Measurements from ENCODE around the gene NEURL1.
"Not testable (repeated sequence)": the region's sequence is repeated elsewhere in the genome, so short reads cannot be mapped to it uniquely, and the experiment has no call there.

The NEURL1 gene

DNA sequence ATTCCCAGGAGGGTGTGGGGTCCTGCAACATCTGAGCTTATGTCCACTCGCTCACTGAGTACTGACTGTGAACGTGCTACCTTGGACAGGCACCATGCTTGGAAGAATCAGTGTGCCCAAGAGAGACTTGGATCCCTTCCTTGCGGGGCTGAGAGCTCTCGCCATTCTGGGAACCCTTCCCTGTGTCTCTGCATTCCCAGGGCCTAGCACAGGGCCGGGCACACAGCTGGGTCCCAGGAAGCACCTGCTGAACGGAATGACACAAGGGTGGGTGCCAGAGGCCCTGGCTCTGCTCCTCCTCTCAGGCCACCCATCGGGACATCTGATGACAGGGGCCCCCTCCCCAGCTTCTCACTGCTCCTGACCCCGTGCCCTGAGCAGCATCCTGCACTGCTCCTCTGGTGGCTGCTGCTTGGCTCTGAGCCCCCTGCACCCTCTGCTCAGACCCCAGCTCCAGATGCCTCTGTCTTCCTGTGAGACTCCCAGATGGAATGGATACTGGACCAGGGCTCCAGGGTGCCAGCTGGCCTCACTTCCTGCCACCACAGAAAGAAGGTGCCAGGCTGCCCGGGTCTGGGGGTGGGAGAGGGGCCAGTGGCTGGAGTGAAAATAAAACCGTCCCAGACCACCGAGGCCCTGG, 129.6 kb downstream of the NEURL1 start:
- DNase-seq (ENCODE audit: low read depth in 2 of 2): no peak

- no peak for DNase-seq (ENCODE audit: low read depth in 2 of 2)
Observed at GRCh38 chr10:103626178-103626577, 132.7 kb downstream of the NEURL1 start.

- no peak for DNase-seq (ENCODE audit: low read depth in 2 of 2)
Observed at GRCh38 chr10:103627111-103627892, 133.8 kb downstream of the NEURL1 start.

DNA sequence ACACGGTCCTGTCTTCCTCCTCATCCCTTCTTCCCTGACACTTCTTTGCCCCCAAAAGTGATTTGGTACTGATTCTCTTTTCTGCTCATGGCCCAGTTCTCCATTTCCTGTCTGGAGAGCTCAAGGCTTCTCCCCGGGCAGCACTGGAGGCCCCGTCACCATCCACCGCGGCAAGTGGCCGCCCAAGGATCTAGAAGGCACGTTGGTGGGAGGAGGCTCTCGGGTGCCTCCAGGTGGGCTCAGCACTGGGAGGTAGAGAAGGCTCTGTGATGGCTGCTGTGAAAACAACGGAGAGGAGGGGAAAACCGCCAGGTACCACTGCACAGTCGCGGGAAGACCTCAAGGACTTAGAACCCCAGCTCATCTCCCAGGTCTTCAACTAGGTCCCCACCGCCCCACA, 134.4 kb downstream of the NEURL1 start:
- DNase-seq (ENCODE audit: low read depth in 2 of 2): no peak

GRCh38 chr10:103629581-103629980, 136.1 kb downstream of the NEURL1 start:
- DNase-seq (ENCODE audit: low read depth in 2 of 2): no peak

DNA sequence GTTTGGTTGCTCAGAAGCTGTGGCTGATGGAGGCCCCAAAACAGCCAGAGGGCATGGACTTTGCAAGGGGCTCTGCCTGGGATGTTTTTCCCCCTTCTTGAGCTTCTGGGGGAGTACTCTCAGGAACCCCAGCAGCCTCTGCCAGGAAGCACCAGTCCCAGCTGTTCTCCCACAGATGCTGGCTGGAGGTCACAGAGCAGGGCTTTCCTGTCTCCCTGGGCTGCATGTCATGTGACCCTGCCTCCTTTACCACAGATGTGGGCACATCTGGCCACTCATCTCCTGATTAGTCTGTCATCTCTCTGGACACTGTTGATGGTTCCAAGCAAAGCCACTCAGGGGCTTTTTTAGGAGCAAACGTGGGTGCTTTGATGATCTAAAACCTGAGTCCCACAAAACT, 136.7 kb downstream of the NEURL1 start:
- no peak for DNase-seq (ENCODE audit: low read depth in 2 of 2)

DNA sequence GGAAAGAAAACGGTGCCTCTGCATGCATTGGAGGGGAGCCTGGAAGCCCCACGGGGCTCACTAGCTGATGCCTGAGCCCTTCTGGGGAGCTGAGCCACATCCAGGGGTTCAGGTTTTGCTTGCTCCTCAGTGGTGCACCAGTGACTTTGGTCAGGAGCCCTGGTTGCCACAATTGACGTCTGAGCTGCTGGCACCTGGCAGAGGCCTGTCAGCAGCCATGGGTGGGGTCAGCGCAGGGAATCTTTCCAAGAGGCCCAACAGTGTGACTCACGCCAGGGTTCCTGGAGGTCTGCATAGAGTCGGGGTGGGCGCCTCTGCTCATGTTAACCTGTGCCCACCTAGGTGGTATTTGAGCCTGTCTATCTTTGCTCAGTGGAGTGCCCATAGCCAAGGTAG, 138.7 kb downstream of the NEURL1 start:
- no peak for DNase-seq (ENCODE audit: low read depth in 2 of 2)

- DNase-seq (ENCODE audit: low read depth in 2 of 2): not testable (repeated sequence)
Observed at GRCh38 chr10:103632871-103633270, 139.4 kb downstream of the NEURL1 start.

DNA sequence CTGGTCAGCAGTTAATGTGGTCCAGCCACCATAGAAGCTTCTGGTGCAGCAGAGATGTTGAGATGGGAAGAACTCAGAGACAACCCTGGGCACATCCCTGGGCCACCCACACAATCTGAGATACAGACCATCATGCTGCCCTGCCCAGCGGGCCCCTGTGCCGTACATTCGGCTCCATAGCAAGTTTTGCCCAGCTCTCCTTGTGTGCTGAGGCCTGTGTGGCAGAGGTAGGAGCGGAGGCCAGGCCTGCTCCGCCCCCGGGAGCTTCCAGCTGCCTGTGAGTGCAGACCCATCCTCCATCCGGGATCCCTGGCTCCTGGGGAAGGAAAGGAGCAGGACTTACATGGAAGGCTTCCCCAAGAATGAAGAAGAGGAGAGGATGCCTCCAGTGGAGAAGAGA, 140.3 kb downstream of the NEURL1 start:
- DNase-seq (ENCODE audit: low read depth in 2 of 2): no peak

DNA sequence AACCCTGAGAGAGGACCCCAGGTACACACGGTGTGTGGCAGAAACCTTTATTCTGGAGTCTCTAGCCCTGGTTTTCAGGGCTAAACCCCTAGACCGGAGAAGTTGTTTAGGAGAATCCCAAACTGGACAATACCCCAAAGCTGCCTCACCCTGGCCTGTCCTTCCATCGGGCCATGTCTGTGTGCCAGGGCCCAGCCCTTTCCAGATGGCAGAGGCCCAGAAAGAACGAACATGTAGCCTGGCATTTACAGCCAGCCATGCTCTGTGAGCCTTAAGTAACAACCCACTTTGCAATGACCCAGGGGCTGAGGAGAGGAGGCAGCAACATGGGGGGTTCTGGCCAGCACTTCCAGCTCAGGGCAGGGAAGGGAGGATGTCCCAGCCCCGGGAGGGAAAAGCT, 142.1 kb downstream of the NEURL1 start:
- no peak for DNase-seq (ENCODE audit: low read depth in 2 of 2)

DNA sequence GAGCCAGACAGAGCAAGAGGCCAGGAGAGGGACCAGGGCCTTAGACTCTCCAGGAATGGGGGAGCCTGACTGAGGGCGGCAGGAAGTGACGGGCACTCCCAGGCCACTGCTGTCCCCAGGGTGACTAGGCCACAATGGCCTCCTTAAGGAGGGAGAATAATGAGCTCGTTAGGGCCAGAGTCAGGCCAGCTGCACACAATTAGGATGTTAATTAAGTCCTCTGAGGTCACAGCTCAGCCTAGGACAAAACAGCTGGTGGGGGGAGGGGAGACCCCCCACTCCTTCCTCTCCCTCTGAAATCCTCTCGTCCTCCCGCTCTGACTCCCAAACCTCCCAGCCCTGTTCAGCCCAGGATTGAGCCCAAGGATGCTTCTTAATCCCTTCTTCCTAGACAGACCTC, 143.0 kb downstream of the NEURL1 start:
- DNase-seq (ENCODE audit: low read depth in 2 of 2): no peak

- DNase-seq (ENCODE audit: low read depth in 2 of 2): no peak
Observed at GRCh38 chr10:103637011-103637410, 143.5 kb downstream of the NEURL1 start.

- DNase-seq (ENCODE audit: low read depth in 2 of 2): no peak
Observed at GRCh38 chr10:103637927-103638557, 144.5 kb downstream of the NEURL1 start.

DNA sequence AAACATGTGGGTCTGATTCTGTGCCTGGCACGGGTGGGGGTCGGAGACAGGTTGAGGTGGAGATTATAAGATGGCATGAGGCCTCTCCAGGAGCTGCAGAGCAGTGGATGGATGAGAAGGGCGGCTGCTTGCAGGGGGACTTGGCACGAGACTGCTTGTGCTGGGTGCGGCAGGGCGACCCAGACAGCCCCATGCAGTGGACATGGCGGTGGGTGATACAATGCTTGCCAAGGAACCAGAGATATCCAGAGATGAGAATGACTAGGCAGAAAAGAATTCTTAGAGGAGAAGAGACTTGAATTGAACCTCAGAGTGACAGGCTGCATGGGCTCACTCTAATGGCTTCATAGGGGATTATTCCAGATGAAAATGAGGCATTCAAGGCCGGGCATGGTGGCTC, 145.4 kb downstream of the NEURL1 start:
- no peak for DNase-seq (ENCODE audit: low read depth in 2 of 2)

DNA sequence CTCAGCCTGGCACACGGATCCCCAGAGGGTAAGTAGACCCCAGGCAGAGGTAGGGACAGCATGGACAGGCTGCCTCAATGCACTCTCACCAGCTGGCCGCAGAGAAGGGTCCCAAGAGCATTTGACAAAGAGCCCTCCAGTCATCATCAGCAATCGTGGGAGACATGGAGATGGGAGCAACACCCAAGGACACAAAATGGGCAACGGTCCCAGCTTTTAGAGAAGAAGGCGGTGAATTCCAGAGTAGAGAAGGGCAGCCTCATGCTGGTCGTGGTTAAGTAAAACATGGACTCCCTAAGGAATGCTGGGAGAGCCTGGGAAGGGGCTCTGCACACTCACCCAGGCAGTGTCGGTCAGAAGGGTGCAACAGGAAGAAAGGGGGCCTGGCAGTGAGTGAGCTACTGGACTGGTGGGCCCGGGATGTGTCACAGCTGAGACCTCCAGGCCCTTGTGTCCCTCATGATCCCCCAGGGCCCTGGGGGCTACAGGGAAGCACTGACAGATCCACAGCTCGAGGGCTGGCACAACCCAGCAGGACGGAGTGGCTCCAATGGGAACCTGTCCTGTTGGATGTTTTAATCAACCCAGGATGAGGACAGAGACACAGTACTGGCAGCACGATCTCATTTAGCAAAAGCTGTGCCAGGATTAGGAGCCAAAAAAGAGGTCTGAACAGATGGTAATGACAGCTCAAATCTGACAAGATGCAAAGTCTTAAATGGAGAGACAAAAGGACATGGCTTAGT, 147.1 kb downstream of the NEURL1 start:
- DNase-seq (ENCODE audit: low read depth in 2 of 2): no peak

DNA sequence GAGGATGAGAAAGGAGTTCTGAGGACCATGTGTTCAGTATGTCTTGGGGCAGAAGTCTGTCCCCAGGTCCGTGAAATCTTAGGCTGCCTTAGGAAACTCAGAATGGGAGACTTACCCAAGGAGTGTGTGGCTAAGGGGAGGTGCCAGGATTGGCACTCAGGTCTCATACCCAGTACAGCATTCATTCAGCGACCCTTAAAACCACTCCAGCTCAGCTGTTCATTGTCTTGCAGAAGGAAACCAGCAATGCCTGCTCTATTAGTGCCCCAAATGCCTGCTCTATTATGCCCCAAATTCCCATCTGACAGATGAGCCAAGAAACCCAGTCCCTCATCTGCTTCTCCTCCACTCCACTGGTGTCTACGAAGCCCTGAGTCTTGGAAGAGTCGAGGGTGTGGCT, 147.8 kb downstream of the NEURL1 start:
- no peak for DNase-seq (ENCODE audit: low read depth in 2 of 2)

All from stimulated activated CD8-positive, alpha-beta memory T cell treated with anti-CD3 and anti-CD28 coated beads, Interleukin-15, amount 100 ng/mL, for 48 hours (primary cell).